ENCODE results near the gene HYAL3.

The HYAL3 gene

GRCh38 chr3:50325113-50325480 is 25.9 kb upstream of the HYAL3 start:
- H3K27me3 ChIP-seq (ENCODE audit: control insufficient read depth, insufficient read depth, low read length): no peaks in the 10 kb centered on the region
- H3K4me1 ChIP-seq (ENCODE audit: control insufficient read depth, insufficient read depth, low read length): peaks cover 22% of the 10 kb centered on the region
- H3K4me3 ChIP-seq (ENCODE audit: low read length): no peak overlapping the region
- peaks cover 5% of the 10 kb centered on the region for H3K36me3 ChIP-seq (ENCODE audit: control insufficient read depth, insufficient read depth, low read length)
- H3K27ac ChIP-seq (ENCODE audit: low read depth, low read length): no peak overlapping the region
- H3K9ac ChIP-seq (ENCODE audit: low read length): no peak overlapping the region

GRCh38 chr3:50324351-50325112 is 25.3 kb upstream of the HYAL3 start:
- Histone ChIP-seq H3K27me3 (ENCODE audit: control insufficient read depth, insufficient read depth, low read length) (no peaks in the 10 kb centered on the region), H3K4me3 (ENCODE audit: low read length) (no peak overlapping the region), H3K4me1 (ENCODE audit: control insufficient read depth, insufficient read depth, low read length) (peaks cover 26% of the 10 kb centered on the region), H3K36me3 (ENCODE audit: control insufficient read depth, insufficient read depth, low read length) (peaks cover 5% of the 10 kb centered on the region), H3K27ac (ENCODE audit: low read depth, low read length) (peak overlapping the region; percentile 38), H3K9ac (ENCODE audit: low read length) (no peak overlapping the region)

- Histone ChIP-seq H3K9ac (ENCODE audit: low read length) (no peak overlapping the region), H3K4me3 (ENCODE audit: low read length) (no peak overlapping the region), H3K4me1 (ENCODE audit: control insufficient read depth, insufficient read depth, low read length) (peaks cover 33% of the 10 kb centered on the region), H3K36me3 (ENCODE audit: control insufficient read depth, insufficient read depth, low read length) (peaks cover 7% of the 10 kb centered on the region), H3K27me3 (ENCODE audit: control insufficient read depth, insufficient read depth, low read length) (no peaks in the 10 kb centered on the region), H3K27ac (ENCODE audit: low read depth, low read length) (peak overlapping the region; percentile 38)
These were observed 24.5 kb upstream of the HYAL3 start for GRCh38 chr3:50323614-50324199.

- H3K27me3 ChIP-seq (ENCODE audit: control insufficient read depth, insufficient read depth, low read length): no peaks in the 10 kb centered on the region
- no peak overlapping the region for H3K9ac ChIP-seq (ENCODE audit: low read length)
- H3K36me3 ChIP-seq (ENCODE audit: control insufficient read depth, insufficient read depth, low read length): peaks cover 10% of the 10 kb centered on the region
- peak overlapping the region; percentile 96 for H3K27ac ChIP-seq (ENCODE audit: low read depth, low read length)
- peaks cover 27% of the 10 kb centered on the region for H3K4me1 ChIP-seq (ENCODE audit: control insufficient read depth, insufficient read depth, low read length)
- H3K4me3 ChIP-seq (ENCODE audit: low read length): no peak overlapping the region
These were observed 23.9 kb upstream of the HYAL3 start for GRCh38 chr3:50323092-50323600.

DNA sequence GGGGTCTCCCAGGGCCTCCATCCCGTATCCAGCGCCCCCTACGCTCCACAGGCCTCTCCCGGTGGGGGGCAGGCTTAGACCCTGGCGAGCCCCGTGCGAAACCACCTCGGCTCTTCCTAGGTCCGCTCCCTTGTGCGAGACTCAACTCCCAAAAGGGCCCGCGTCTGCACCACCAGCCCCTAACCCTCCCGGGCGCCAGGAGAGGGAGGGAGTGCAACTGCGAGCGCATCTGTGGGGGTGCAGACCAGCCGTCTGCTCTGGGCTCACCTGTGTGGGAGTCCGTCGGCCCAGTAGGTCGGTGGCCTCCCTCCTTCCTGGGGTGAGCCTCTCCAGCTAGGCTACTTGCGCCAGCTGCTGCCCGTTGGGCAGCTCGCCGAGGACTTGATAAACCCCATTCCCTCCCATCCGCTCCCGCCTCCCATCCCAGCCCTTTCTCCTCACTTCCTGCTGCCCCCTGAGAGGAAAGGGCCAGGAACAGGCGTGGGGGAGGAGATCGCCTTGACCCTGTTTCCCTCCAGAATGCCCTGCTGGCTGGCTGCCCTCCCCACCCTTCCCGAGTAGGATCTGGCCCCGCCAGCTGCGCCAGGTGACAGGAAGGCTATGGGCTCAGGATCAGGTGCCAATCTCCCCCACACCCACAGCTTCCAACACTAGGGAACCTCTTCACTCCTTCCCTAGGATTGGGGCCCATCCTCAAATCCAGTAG is 23.3 kb upstream of the HYAL3 start, which contains the start of gene HYAL2:
Gene HYAL2 (minus strand): TSS at position 360 of the 706 bp plus-strand sequence. CDS start 2,256 bp downstream, outside the sequence.
- Histone ChIP-seq H3K4me1 (ENCODE audit: control insufficient read depth, insufficient read depth, low read length) (peaks cover 27% of the 10 kb centered on the region), H3K27me3 (ENCODE audit: control insufficient read depth, insufficient read depth, low read length) (no peaks in the 10 kb centered on the region), H3K36me3 (ENCODE audit: control insufficient read depth, insufficient read depth, low read length) (peaks cover 10% of the 10 kb centered on the region), H3K27ac (ENCODE audit: low read depth, low read length) (peak within 1 kb of the TSS; percentile 96), H3K9ac (ENCODE audit: low read length) (peak within 1 kb of the TSS; percentile 93), H3K4me3 (ENCODE audit: low read length) (peak within 1 kb of the TSS; percentile 94)

GRCh38 chr3:50322115-50322385 is 22.8 kb upstream of the HYAL3 start:
- Histone ChIP-seq H3K9ac (ENCODE audit: low read length) (no peak overlapping the region), H3K36me3 (ENCODE audit: control insufficient read depth, insufficient read depth, low read length) (peaks cover 10% of the 10 kb centered on the region), H3K4me1 (ENCODE audit: control insufficient read depth, insufficient read depth, low read length) (peaks cover 22% of the 10 kb centered on the region), H3K27me3 (ENCODE audit: control insufficient read depth, insufficient read depth, low read length) (no peaks in the 10 kb centered on the region), H3K4me3 (ENCODE audit: low read length) (peak overlapping the region; percentile 94), H3K27ac (ENCODE audit: low read depth, low read length) (peak overlapping the region; percentile 96)

DNA sequence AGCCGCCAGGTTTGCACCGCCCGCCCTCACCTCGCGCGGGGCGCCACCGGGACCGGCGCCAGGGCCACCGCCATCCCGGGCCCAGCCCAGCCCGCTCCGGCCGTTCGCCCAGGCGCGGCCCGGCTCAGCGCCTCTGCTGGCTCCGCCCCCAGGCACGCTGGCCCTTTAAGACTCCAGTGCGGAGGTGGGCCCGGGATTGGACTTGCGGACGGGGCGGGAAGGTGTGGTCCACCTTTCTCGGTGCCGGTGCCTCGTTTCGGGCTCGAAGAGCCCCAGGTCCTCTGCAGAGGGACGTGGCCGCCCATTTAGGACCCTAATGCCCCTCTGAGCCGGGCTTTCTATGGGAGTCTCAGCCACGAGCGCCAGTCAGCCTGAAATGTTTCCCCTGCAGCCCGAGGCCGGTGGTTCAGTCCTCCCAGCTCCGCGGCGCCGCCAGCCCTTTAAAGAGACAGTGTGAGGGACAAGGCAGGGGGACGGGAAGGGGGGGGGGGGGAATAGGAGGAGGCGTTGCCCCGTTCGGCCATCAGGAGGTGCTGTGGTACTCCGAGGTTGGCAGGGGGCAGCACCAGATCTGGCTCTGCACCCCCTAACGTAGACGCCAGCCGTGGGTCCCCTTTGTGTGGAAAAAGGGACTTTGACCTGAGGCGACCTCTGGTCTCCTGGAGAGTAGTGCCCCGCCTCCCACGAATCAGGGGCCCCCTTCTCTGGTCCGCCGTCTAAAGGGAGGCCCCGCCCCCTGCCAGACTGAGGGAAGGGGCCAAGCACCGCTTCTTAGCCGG is 22.3 kb upstream of the HYAL3 start:
- no peaks in the 10 kb centered on the region for H3K27me3 ChIP-seq (ENCODE audit: control insufficient read depth, insufficient read depth, low read length)
- peaks cover 21% of the 10 kb centered on the region for H3K4me1 ChIP-seq (ENCODE audit: control insufficient read depth, insufficient read depth, low read length)
- peak overlapping the region; percentile 93 for H3K9ac ChIP-seq (ENCODE audit: low read length)
- H3K27ac ChIP-seq (ENCODE audit: low read depth, low read length): peak overlapping the region; percentile 96
- H3K4me3 ChIP-seq (ENCODE audit: low read length): peak overlapping the region; percentile 94
- peaks cover 13% of the 10 kb centered on the region for H3K36me3 ChIP-seq (ENCODE audit: control insufficient read depth, insufficient read depth, low read length)

DNA sequence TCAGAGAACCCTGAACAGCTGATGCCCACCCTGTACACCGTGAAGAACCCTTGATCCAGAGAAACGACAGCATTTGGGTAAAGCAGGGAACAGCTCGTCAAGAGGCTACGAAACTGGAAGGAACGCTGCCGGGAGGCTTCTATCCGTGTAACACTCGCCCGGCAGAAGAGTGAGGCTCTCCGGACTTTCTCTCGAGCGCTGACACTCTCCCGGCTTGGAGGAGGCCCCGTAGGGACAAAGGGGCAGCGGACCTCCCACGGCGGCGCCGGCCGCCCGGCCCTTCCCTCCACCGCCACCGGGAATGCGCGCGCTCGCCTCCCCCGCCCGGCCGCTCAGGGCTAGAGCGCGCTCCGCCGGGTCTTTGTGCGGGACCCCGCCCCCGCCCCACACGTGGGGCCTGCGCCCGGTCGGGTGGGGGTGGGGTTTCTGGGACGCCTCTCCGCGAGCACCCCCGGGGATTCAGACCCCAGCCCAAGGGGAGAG is 21.7 kb upstream of the HYAL3 start:
- peaks cover 21% of the 10 kb centered on the region for H3K4me1 ChIP-seq (ENCODE audit: control insufficient read depth, insufficient read depth, low read length)
- H3K4me3 ChIP-seq (ENCODE audit: low read length): peak overlapping the region; percentile 94
- no peaks in the 10 kb centered on the region for H3K27me3 ChIP-seq (ENCODE audit: control insufficient read depth, insufficient read depth, low read length)
- H3K36me3 ChIP-seq (ENCODE audit: control insufficient read depth, insufficient read depth, low read length): peaks cover 11% of the 10 kb centered on the region
- peak overlapping the region; percentile 96 for H3K27ac ChIP-seq (ENCODE audit: low read depth, low read length)
- peak overlapping the region; percentile 76 for H3K9ac ChIP-seq (ENCODE audit: low read length)

DNA sequence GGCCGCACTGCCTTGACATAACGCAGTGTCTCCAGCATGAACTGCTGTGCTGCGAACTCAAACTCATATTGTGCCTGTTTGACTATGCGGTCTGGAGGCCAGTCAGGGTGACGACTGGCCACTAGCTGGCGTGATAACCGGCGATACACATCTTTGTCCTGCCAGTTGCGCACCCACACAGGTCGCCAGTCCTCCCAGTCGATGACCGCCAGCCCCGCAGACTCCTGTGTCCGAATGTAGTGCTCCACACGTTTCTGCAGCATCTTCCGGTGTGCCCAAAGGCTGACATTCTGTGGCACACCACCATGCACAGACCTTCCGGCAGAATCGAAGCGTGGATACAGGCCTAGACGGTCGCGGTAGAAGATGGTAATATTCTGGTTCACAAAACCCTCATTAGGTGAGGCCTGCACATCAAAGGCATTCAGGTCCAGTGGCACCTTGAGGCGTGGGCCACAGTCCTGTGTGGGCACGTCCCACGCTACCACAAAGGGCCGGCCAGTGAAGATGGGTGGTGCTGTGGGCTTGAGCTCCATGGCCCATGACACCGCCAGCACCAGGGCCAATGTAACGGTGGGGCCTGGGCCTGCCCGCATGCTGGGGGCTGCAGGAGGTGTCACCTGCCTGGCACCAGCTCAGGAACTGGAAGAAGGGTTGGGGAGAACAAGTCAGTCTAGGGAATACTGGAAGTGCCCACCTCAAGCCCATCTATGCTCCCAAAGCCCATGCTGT is 20.9 kb upstream of the HYAL3 start:
- peaks cover 21% of the 10 kb centered on the region for H3K4me1 ChIP-seq (ENCODE audit: control insufficient read depth, insufficient read depth, low read length)
- peak overlapping the region; percentile 76 for H3K9ac ChIP-seq (ENCODE audit: low read length)
- peak overlapping the region; percentile 94 for H3K4me3 ChIP-seq (ENCODE audit: low read length)
- peak overlapping the region; percentile 96 for H3K27ac ChIP-seq (ENCODE audit: low read depth, low read length)
- H3K36me3 ChIP-seq (ENCODE audit: control insufficient read depth, insufficient read depth, low read length): peaks cover 8% of the 10 kb centered on the region
- no peaks in the 10 kb centered on the region for H3K27me3 ChIP-seq (ENCODE audit: control insufficient read depth, insufficient read depth, low read length)

DNA sequence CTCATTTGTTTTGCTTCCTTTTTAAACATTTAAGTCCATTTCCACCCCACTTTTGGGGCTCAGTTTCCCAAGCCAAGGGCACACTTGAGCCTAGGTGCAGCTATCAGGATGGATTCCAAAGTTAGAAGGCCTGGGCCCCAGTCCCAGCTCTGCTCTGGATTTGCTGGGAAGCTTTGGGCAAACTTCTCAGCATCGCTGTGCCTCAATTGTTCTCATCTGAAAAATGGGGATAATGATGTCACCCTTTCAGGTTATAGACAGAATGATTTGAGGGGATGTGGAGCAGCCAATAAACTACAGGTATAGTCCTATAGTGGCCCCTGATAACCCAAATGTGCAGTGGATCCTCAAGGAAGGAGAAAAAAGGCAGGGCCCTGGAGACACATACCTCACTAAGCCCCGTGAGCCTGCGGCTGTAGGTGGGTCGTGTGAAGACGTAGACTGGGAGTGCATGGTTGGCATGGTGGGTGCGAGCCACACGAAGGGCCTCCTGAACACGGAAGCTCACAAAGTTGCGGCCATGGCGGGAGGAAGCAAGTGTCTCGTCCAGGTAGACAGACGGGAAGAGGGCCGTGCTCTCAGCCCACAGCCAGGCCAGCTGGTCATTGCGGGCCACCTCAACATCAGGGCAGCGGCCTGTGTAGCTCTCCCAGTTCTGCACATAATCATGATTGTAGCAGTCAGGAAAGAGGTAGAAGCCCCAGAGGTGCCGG is 20.1 kb upstream of the HYAL3 start:
- Histone ChIP-seq H3K27ac (ENCODE audit: low read depth, low read length) (no peak overlapping the region), H3K9ac (ENCODE audit: low read length) (no peak overlapping the region), H3K36me3 (ENCODE audit: control insufficient read depth, insufficient read depth, low read length) (peaks cover 8% of the 10 kb centered on the region), H3K4me3 (ENCODE audit: low read length) (no peak overlapping the region), H3K4me1 (ENCODE audit: control insufficient read depth, insufficient read depth, low read length) (peaks cover 21% of the 10 kb centered on the region), H3K27me3 (ENCODE audit: control insufficient read depth, insufficient read depth, low read length) (no peaks in the 10 kb centered on the region)

- H3K9ac ChIP-seq (ENCODE audit: low read length): no peak overlapping the region
- H3K27ac ChIP-seq (ENCODE audit: low read depth, low read length): no peak overlapping the region
- no peaks in the 10 kb centered on the region for H3K27me3 ChIP-seq (ENCODE audit: control insufficient read depth, insufficient read depth, low read length)
- peak overlapping the region; percentile 1 for H3K4me3 ChIP-seq (ENCODE audit: low read length)
- H3K36me3 ChIP-seq (ENCODE audit: control insufficient read depth, insufficient read depth, low read length): peaks cover 8% of the 10 kb centered on the region
- H3K4me1 ChIP-seq (ENCODE audit: control insufficient read depth, insufficient read depth, low read length): peaks cover 21% of the 10 kb centered on the region
These were observed 19.4 kb upstream of the HYAL3 start for GRCh38 chr3:50318615-50319014.
